ENCODE results near the gene OPN1LW.
"Not testable (repeated sequence)": the region's sequence is repeated elsewhere in the genome, so short reads cannot be mapped to it uniquely, and the experiment has no call there.

- not testable (repeated sequence) for TF ChIP-seq EP300, CTCF, POLR2AphosphoS5, POLR2A (IDR thresholded peaks at IDR 0.05)
Measured at GRCh38 chrX:154174356-154174755, 30.3 kb downstream of the OPN1LW start.

Measured in suprapubic skin (tissue), 4 donors.